BJ (cell line): Measurements from ENCODE around the gene BRINP1. TPM values are rescaled to one million over a fixed set of nuclear protein-coding genes. Genes with fewer than 3 reads are reported as not detected.

Source experiments
- CTCF ChIA-PET: fragments of 350-600 bp; formaldehyde crosslinking; extraction: SDS; loops from one replicate; lab custom pipeline; 2021; ENCODE audit warnings: antibody characterized with exemption, inconsistent platforms; lab: Yijun Ruan, JAX
- POLR2A ChIA-PET: fragments of 300-600 bp; sonication (Branson Sonifier 250); formaldehyde crosslinking; extraction: SDS; loops from one replicate; lab custom pipeline; 2021; ENCODE audit warnings: antibody characterized with exemption; lab: Charles Lee
- DNase-seq: peaks from one replicate; pipeline ENCODE4 v3.0.0-alpha.2; 2011; ENCODE audit warnings: low read depth
- H3K27me3 ChIP-seq: 2 replicates; pipeline ENCODE4 v1.6.0; 2011; ENCODE audit warnings: low read length; ENCODE audit not compliant: control insufficient read depth, insufficient read depth
- H3K36me3 ChIP-seq: 2 replicates; pipeline ENCODE4 v1.5.1; 2011; ENCODE audit warnings: low read length; ENCODE audit not compliant: control insufficient read depth, insufficient read depth
- H3K4me3 ChIP-seq: 2 replicates; pipeline ENCODE4 v1.5.1; 2011; ENCODE audit warnings: low read depth, mild to moderate bottlenecking, control low read depth, low read length
- polyA plus RNA-seq: library from polyadenylated mRNA; depleted of rRNA; stranded (reverse); fragments of >200 nt; gene quantifications from 2 replicates; pipeline ENCODE4 v1.2.3, GENCODE V29; 2011
- TF ChIP-seq, protein P1 (sequence below): IDR thresholded peaks from 2 replicates; pipeline ENCODE4 v1.5.1; 2011; ENCODE audit warnings: low read depth, mild to moderate bottlenecking, control low read depth, inconsistent platforms, low read length, moderate library complexity; ENCODE audit not compliant: insufficient read depth

Gene BRINP1
- polyA plus RNA-seq, 1 experiment, result 0.60 TPM

DNA sequence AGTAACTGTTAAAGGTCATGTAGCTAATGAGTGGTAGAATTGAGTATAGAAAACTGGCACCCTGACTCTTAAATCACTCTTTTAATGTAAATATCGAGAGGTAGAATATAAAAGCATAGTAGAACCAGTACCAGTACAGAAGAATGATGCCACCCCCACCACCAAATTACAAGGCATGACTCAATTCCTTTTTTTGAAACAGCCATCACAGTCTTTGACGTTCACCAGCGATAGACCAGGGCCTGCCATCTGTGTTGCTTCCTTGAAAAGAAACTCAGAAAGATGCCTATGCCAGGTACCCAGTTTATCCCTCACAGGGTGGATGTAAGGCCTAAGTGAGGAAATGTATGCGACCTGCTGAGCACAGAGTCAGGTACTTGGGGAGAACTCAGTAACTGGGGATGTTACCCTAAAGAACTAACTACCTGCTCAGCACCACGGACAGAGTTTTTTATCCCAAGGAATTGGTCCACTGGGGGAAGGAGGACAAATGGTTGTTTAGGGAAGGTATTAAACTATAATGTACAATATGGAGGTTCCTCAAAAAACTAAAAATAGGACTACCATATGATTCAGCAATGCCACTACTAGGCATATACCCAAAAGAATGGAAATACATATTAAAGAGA lies 116.5 kb downstream of the BRINP1 start:
- Histone ChIP-seq H3K4me3 (no peak overlapping the region), H3K27me3 (no peaks in the 10 kb centered on the region; the same call in 1 of the 2 replicates), H3K36me3 (no peaks in the 10 kb centered on the region)
- ChIA-PET POLR2A (no interaction called here), CTCF (interaction anchor here (0.7 kb wide), 1 partner anchor 1434 kb away, joined by 3 read pairs; no protein-coding TSS in a partner anchor)
- DNase-seq, result no peak
- TF ChIP-seq, protein P1, sequence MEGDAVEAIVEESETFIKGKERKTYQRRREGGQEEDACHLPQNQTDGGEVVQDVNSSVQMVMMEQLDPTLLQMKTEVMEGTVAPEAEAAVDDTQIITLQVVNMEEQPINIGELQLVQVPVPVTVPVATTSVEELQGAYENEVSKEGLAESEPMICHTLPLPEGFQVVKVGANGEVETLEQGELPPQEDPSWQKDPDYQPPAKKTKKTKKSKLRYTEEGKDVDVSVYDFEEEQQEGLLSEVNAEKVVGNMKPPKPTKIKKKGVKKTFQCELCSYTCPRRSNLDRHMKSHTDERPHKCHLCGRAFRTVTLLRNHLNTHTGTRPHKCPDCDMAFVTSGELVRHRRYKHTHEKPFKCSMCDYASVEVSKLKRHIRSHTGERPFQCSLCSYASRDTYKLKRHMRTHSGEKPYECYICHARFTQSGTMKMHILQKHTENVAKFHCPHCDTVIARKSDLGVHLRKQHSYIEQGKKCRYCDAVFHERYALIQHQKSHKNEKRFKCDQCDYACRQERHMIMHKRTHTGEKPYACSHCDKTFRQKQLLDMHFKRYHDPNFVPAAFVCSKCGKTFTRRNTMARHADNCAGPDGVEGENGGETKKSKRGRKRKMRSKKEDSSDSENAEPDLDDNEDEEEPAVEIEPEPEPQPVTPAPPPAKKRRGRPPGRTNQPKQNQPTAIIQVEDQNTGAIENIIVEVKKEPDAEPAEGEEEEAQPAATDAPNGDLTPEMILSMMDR, result no peak

DNA sequence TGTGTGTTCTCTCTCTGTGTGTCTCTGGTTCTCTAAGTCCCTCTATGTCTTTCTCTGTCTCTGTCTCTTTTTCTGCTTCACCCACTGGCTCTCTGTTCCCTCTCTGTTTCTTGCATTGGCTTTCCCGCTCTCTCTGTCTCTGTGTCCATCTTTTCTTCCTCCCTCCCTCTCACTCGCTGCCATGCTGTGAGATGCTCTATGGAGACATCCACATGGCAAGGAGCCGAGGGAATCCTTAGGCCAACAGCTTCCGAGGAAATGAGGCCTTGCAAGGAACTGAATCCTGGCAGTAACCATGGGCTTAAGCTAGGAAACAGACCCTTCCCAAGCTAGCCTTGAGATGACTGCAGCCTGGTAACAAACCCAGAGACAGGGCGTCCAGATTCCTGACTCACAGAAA lies 117.3 kb downstream of the BRINP1 start:
- no peak for DNase-seq
- ChIA-PET CTCF (no interaction called here), POLR2A (no interaction called here)
- TF ChIP-seq, protein P1, result no peak
- H3K4me3 ChIP-seq, result no peak overlapping the region
- H3K27me3 ChIP-seq, result no peaks in the 10 kb centered on the region; the same call in 1 of the 2 replicates
- no peaks in the 10 kb centered on the region for H3K36me3 ChIP-seq

DNA sequence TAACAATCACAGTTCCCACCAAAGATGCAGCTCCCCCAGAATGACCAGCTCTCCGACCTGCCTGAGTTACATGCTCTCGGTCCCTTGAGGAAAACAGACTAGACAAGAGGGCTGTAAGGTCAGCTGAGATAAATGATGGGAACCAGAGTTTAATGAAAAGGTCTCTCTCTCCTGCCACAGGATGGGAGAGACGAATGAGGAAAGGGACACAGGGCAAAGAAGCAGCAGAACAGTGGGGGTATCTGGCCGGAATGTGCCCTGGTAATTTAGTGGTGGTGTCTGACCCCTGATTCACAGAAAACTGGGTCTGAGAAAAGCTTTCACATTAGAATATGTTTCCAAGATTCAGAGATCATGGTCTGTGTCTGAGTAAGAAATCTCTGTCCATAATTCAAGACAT lies 118.5 kb downstream of the BRINP1 start:
- no peak overlapping the region for H3K4me3 ChIP-seq
- H3K27me3 ChIP-seq, result no peaks in the 10 kb centered on the region; the same call in 1 of the 2 replicates
- TF ChIP-seq, protein P1, result no peak
- CTCF ChIA-PET, result no interaction called here
- DNase-seq, result no peak
- H3K36me3 ChIP-seq, result no peaks in the 10 kb centered on the region
- POLR2A ChIA-PET, result no interaction called here

DNA sequence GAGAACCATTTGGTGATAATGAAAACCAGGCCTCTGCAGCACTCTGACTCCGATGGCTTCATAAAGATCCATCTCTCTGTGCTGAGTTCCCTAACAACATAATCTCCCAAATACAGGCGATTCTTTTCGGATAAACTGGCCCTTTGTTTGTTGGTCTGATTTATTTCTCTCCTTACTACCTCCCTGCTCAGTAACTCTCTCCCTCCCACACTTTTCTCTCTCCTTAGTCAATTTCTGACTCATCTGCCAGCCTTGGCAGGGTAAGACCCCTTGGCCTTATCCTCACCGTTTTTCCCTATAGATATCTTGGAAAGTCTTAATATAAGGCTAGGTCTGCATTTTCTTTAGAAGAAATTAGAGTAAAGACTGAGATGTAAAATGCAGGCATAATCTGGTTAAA lies 128.7 kb downstream of the BRINP1 start:
- ChIA-PET CTCF (interaction anchor here (0.9 kb wide), 1 partner anchor 16 kb away, joined by 3 read pairs; no protein-coding TSS in a partner anchor), POLR2A (no interaction called here)
- no peak overlapping the region for H3K4me3 ChIP-seq
- H3K27me3 ChIP-seq, result no peaks in the 10 kb centered on the region
- no peaks in the 10 kb centered on the region for H3K36me3 ChIP-seq
- TF ChIP-seq, protein P1, result no peak
- no peak for DNase-seq

GRCh38 chr9:119234636-119235035 lies 134.6 kb downstream of the BRINP1 start:
- ChIA-PET POLR2A (no interaction called here), CTCF (no interaction called here)
- DNase-seq, result no peak
- H3K4me3 ChIP-seq, result no peak overlapping the region
- H3K36me3 ChIP-seq, result no peaks in the 10 kb centered on the region
- H3K27me3 ChIP-seq, result no peaks in the 10 kb centered on the region
- TF ChIP-seq, protein P1, result no peak
